HG02885 (cell line): Measurements from ENCODE around the gene SLC24A2.

Experiments
- ATAC-seq: cut with Tn5 transposase; IDR thresholded peaks from one replicate; pipeline ENCODE4 v1.9.1; 2021; ENCODE audit warnings: mild to moderate bottlenecking; ENCODE audit not compliant: unreplicated experiment, poor library complexity

The SLC24A2 gene

GRCh38 chr9:19768798-19769197 is 20.0 kb downstream of the SLC24A2 start:
- no peak for ATAC-seq

GRCh38 chr9:19759066-19759465 is 29.8 kb downstream of the SLC24A2 start:
- no peak for ATAC-seq

GRCh38 chr9:19757745-19758144 is 31.1 kb downstream of the SLC24A2 start:
- ATAC-seq: no peak

GRCh38 chr9:19754921-19755320 is 33.9 kb downstream of the SLC24A2 start:
- ATAC-seq: no peak

GRCh38 chr9:19748278-19749126 is 40.3 kb downstream of the SLC24A2 start:
- no peak for ATAC-seq

GRCh38 chr9:19746223-19746622 is 42.6 kb downstream of the SLC24A2 start:
- no peak for ATAC-seq

GRCh38 chr9:19741178-19741577 is 47.7 kb downstream of the SLC24A2 start:
- no peak for ATAC-seq
